HepG2 (cell line): ENCODE results near the gene CRYAA. TPM values are rescaled to one million over a fixed set of nuclear protein-coding genes. Genes with fewer than 3 reads are reported as not detected.

Experiments used
- ATAC-seq: fragments of 200-7000 bp; cut with Tn5 transposase; 3 replicates; pipeline ENCODE4 v1.9.1; 2020; ENCODE audit warnings: mild to moderate bottlenecking, moderate library complexity
- BruUV-seq: library from RNA; stranded (reverse); fragments of 400-500 nt; replicated peaks from 2 replicates; lab custom pipeline; 2021; lab: Mats Ljungman, UMichigan
- CTCF ChIA-PET: fragments of 300-600 bp; formaldehyde crosslinking; extraction: SDS; loops from one replicate; lab custom pipeline; 2021; ENCODE audit warnings: low total read pairs, inconsistent platforms, low intra/inter-chr PET ratio; lab: Yijun Ruan, JAX
- POLR2A ChIA-PET: fragments of 350-600 bp; sonication (Branson Sonifier 250); formaldehyde crosslinking; loops from one replicate; lab custom pipeline; 2020; ENCODE audit warnings: antibody characterized with exemption, inconsistent platforms; lab: Yijun Ruan, JAX
- DNase-seq: peaks from one replicate; pipeline ENCODE4 v3.0.0-alpha.2; 2015; ENCODE audit warnings: low spot score
- FAIRE-seq: peaks from 3 replicates; lab custom pipeline; 2011; peaks lifted over from hg19 to GRCh38; lab: Jason Lieb, UNC
- H2AFZ ChIP-seq: one replicate; pipeline ENCODE4 v1.6.1; 2011; ENCODE audit warnings: low read length, inconsistent platforms
- H3K27ac ChIP-seq: fragments of 300-600 bp; 3 replicates; pipeline ENCODE4 v1.8.0; 2011; ENCODE audit warnings: mixed run types, mild to moderate bottlenecking, mixed read lengths, low read length, inconsistent platforms; ENCODE audit not compliant: insufficient read depth; ENCODE audit errors: extremely low read length
- H3K27me3 ChIP-seq, 2 experiments: fragments of 200-600 bp in 1 of 2; 2 replicates in 1 of 2; 3 replicates in 1 of 2; pipeline versions ENCODE4 v1.6.0 to v1.8.0; 2011; ENCODE audit warnings: low read length in 2 of 2, mild to moderate bottlenecking in 2 of 2, moderate library complexity in 2 of 2, inconsistent platforms in 1 of 2; ENCODE audit not compliant: insufficient read depth in 2 of 2, control insufficient read depth in 1 of 2
- H3K36me3 ChIP-seq, 2 experiments: fragments of 200-600 bp in 1 of 2; replicated peaks in 1 of 2; 2 replicates in 1 of 2; 3 replicates in 1 of 2; pipeline versions ENCODE4 v1.5.1 to v1.8.0; 2011; ENCODE audit warnings: low read length in 2 of 2, inconsistent platforms in 1 of 2; ENCODE audit not compliant: insufficient read depth in 2 of 2, control insufficient read depth in 1 of 2
- H3K4me1 ChIP-seq: 2 replicates; pipeline ENCODE4 v1.5.1; 2012; ENCODE audit warnings: low read length, inconsistent platforms; ENCODE audit not compliant: insufficient read depth
- H3K4me2 ChIP-seq: 2 replicates; pipeline ENCODE4 v1.6.0; 2011; ENCODE audit warnings: low read depth, low read length, inconsistent platforms
- H3K4me3 ChIP-seq, 3 experiments: fragments of 200-600 bp in 1 of 3; sonication (generic), shearing (Covaris generic) in 1 of 3; replicated peaks in 1 of 3; 2 replicates each; pipeline ENCODE4 v1.5.1; 2011 to 2016; ENCODE audit warnings: low read length in 3 of 3, inconsistent platforms in 2 of 3, low read depth in 2 of 3, mild to moderate bottlenecking in 2 of 3, control low read depth in 1 of 3, mixed read lengths in 1 of 3; ENCODE audit not compliant: insufficient read depth in 1 of 3
- H3K79me2 ChIP-seq: one replicate; pipeline ENCODE4 v1.6.1; 2011; ENCODE audit warnings: low read length, inconsistent platforms; ENCODE audit not compliant: insufficient read depth
- H3K9ac ChIP-seq: 2 replicates; pipeline ENCODE4 v1.6.0; 2011; ENCODE audit warnings: mild to moderate bottlenecking, low read depth, low read length, inconsistent platforms; ENCODE audit not compliant: insufficient read depth
- H3K9me3 ChIP-seq: 2 replicates; pipeline ENCODE4 v1.5.1; 2012; ENCODE audit warnings: mild to moderate bottlenecking, low read length
- H4K20me1 ChIP-seq: 2 replicates; pipeline ENCODE4 v1.6.0; 2011; ENCODE audit warnings: inconsistent platforms, mild to moderate bottlenecking, low read length, moderate library complexity; ENCODE audit not compliant: insufficient read depth
- EED ChIP-seq: sonication (generic); formaldehyde crosslinking; IDR thresholded peaks from 2 replicates; pipeline ENCODE4 v1.5.0; 2020; ENCODE audit warnings: mild to moderate bottlenecking, missing genetic modification reagents
- KLF6 ChIP-seq: IDR thresholded peaks from 2 replicates; pipeline ENCODE4 v1.8.0; 2016; ENCODE audit warnings: missing biosample characterization, missing genetic modification reagents
- whole genome bisulfite sequencing: methylation state at CpG from one replicate; pipeline ENCODE4 v1.1.6; 2017; ENCODE audit warnings: low lambda C conversion rate; 5-methylcytosine and 5-hydroxymethylcytosine counted together
- in situ Hi-C: cut with HindIII; loops from 2 replicates; pipeline ENCODE4 v1.10.0; 2017; ENCODE audit warnings: low pct_unique_long_range_greater_than_20kb; ENCODE audit not compliant: extremely low pct_ligation_motif_present
- intact Hi-C: fragments of 100-400 bp; cut with micrococcal nuclease; formaldehyde crosslinking; loops from one replicate; pipeline ENCODE4 v1.10.0; 2022; ENCODE audit not compliant: unreplicated experiment
- polyA plus RNA-seq, 8 experiments: library from polyadenylated mRNA; depleted of rRNA in 3 of 8; stranded (reverse) in 7 of 8; unstranded in 1 of 8; fragments of >200 nt; fragmentation: Illumina TruSeq in 4 of 8; extraction: Trizol in 4 of 8; gene quantifications; 2 replicates each; pipeline versions ENCODE4 v1.2.1 to v1.2.3, GENCODE V29; 2011 to 2016; ENCODE audit warnings: low read depth in 4 of 8, missing spikeins in 1 of 8, mixed read lengths in 1 of 8; ENCODE audit not compliant: insufficient read depth in 1 of 8
- total RNA-seq, 5 experiments: library from RNA; depleted of rRNA; stranded (reverse); fragments of >200 nt; fragmentation: Illumina TruSeq; extraction: Trizol; gene quantifications; 2 replicates each; pipeline ENCODE4 v1.2.3, GENCODE V29; 2016; ENCODE audit warnings: low read depth in 1 of 5
- TF ChIP-seq, protein P1 (sequence below): IDR thresholded peaks from 2 replicates; pipeline ENCODE4 v1.6.1; 2012; ENCODE audit warnings: low read length, improper control_type of control experiment
- TF ChIP-seq, protein P2 (sequence below): sonication (generic); formaldehyde crosslinking; IDR thresholded peaks from 2 replicates; pipeline ENCODE4 v1.8.0; 2022; ENCODE audit warnings: missing genetic modification reagents, mild to moderate bottlenecking, borderline replicate concordance
- TF ChIP-seq, protein P3 (sequence below): sonication (generic); formaldehyde crosslinking; IDR thresholded peaks from 2 replicates; pipeline ENCODE4 v1.8.1; 2022; ENCODE audit warnings: low read depth, mild to moderate bottlenecking, missing genetic modification reagents
- TF ChIP-seq, protein P4 (sequence below): fragments of 450-650 bp; IDR thresholded peaks from 2 replicates; pipeline ENCODE4 v1.6.1; 2017

The CRYAA gene
- total and polyA plus RNA-seq, 2 of the 13 experiments (the other 11 are each of a cell fraction or from before 2014, with no cell fraction given): 5.6 to 8.6 TPM

- TF ChIP-seq, protein P1, sequence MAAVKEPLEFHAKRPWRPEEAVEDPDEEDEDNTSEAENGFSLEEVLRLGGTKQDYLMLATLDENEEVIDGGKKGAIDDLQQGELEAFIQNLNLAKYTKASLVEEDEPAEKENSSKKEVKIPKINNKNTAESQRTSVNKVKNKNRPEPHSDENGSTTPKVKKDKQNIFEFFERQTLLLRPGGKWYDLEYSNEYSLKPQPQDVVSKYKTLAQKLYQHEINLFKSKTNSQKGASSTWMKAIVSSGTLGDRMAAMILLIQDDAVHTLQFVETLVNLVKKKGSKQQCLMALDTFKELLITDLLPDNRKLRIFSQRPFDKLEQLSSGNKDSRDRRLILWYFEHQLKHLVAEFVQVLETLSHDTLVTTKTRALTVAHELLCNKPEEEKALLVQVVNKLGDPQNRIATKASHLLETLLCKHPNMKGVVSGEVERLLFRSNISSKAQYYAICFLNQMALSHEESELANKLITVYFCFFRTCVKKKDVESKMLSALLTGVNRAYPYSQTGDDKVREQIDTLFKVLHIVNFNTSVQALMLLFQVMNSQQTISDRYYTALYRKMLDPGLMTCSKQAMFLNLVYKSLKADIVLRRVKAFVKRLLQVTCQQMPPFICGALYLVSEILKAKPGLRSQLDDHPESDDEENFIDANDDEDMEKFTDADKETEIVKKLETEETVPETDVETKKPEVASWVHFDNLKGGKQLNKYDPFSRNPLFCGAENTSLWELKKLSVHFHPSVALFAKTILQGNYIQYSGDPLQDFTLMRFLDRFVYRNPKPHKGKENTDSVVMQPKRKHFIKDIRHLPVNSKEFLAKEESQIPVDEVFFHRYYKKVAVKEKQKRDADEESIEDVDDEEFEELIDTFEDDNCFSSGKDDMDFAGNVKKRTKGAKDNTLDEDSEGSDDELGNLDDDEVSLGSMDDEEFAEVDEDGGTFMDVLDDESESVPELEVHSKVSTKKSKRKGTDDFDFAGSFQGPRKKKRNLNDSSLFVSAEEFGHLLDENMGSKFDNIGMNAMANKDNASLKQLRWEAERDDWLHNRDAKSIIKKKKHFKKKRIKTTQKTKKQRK: no peak
- TF ChIP-seq, all 625 proteins: peak for 0
Observed at GRCh38 chr21:43188592-43189210, 19.9 kb downstream of the CRYAA start (continued).

DNA sequence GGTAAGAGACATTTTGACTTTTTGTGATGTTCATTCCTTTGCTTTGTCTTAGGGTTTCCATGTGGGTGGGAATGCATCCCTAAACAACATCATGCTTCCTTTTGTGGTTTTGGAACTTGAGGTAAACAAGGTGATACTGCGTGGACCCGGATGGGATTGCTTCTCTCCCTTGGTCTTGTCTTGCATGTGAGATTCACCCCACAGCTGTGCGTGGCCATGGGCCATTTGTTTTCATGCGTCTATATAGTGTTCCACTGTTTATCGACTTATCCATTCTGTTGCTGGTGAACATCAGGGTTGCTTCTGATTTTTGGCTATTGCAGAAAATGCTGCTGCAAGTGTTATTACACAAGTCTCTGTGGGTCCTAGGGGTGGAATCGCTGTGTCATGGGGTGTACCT, 21.1 kb downstream of the CRYAA start:
- WGBS: 88% methylated on average over 6 of the region's 6 CpGs
- H4K20me1 ChIP-seq: no peaks in the 10 kb centered on the region
- no peak overlapping the region for H2AFZ ChIP-seq
- no peaks in the 10 kb centered on the region for H3K79me2 ChIP-seq
- ATAC-seq: no peak
- TF ChIP-seq, protein P2, sequence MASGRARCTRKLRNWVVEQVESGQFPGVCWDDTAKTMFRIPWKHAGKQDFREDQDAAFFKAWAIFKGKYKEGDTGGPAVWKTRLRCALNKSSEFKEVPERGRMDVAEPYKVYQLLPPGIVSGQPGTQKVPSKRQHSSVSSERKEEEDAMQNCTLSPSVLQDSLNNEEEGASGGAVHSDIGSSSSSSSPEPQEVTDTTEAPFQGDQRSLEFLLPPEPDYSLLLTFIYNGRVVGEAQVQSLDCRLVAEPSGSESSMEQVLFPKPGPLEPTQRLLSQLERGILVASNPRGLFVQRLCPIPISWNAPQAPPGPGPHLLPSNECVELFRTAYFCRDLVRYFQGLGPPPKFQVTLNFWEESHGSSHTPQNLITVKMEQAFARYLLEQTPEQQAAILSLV (CRISPR knock-in tag): no peak
- TF ChIP-seq KLF6 (CRISPR knock-in tag) (no peak), EED (no peak)
- TF ChIP-seq, protein P3, sequence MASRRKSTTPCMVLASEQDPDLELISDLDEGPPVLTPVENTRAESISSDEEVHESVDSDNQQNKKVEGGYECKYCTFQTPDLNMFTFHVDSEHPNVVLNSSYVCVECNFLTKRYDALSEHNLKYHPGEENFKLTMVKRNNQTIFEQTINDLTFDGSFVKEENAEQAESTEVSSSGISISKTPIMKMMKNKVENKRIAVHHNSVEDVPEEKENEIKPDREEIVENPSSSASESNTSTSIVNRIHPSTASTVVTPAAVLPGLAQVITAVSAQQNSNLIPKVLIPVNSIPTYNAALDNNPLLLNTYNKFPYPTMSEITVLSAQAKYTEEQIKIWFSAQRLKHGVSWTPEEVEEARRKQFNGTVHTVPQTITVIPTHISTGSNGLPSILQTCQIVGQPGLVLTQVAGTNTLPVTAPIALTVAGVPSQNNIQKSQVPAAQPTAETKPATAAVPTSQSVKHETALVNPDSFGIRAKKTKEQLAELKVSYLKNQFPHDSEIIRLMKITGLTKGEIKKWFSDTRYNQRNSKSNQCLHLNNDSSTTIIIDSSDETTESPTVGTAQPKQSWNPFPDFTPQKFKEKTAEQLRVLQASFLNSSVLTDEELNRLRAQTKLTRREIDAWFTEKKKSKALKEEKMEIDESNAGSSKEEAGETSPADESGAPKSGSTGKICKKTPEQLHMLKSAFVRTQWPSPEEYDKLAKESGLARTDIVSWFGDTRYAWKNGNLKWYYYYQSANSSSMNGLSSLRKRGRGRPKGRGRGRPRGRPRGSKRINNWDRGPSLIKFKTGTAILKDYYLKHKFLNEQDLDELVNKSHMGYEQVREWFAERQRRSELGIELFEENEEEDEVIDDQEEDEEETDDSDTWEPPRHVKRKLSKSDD (CRISPR knock-in tag): no peak
- TF ChIP-seq, protein P4, sequence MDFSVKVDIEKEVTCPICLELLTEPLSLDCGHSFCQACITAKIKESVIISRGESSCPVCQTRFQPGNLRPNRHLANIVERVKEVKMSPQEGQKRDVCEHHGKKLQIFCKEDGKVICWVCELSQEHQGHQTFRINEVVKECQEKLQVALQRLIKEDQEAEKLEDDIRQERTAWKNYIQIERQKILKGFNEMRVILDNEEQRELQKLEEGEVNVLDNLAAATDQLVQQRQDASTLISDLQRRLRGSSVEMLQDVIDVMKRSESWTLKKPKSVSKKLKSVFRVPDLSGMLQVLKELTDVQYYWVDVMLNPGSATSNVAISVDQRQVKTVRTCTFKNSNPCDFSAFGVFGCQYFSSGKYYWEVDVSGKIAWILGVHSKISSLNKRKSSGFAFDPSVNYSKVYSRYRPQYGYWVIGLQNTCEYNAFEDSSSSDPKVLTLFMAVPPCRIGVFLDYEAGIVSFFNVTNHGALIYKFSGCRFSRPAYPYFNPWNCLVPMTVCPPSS: no peak
- no peak overlapping the region for H3K9ac ChIP-seq
- no peak for FAIRE-seq
- ChIA-PET CTCF (no interaction called here), POLR2A (no interaction called here)
- H3K27me3 ChIP-seq: no peaks in the 10 kb centered on the region
- no peak overlapping the region for H3K27ac ChIP-seq
- no peak for DNase-seq
- intact Hi-C loops (no loop called here), in situ Hi-C loops (no loop called here)
- no peaks in the 10 kb centered on the region for H3K36me3 ChIP-seq
- BruUV-seq: no TSS peak
- no peak overlapping the region for H3K4me3 ChIP-seq
- H3K4me1 ChIP-seq: peaks cover 18% of the 10 kb centered on the region
- H3K4me2 ChIP-seq: no peak overlapping the region
- H3K9me3 ChIP-seq: no peaks in the 10 kb centered on the region
